ENCODE results near the gene MAP2K3.

Gene MAP2K3

DNA sequence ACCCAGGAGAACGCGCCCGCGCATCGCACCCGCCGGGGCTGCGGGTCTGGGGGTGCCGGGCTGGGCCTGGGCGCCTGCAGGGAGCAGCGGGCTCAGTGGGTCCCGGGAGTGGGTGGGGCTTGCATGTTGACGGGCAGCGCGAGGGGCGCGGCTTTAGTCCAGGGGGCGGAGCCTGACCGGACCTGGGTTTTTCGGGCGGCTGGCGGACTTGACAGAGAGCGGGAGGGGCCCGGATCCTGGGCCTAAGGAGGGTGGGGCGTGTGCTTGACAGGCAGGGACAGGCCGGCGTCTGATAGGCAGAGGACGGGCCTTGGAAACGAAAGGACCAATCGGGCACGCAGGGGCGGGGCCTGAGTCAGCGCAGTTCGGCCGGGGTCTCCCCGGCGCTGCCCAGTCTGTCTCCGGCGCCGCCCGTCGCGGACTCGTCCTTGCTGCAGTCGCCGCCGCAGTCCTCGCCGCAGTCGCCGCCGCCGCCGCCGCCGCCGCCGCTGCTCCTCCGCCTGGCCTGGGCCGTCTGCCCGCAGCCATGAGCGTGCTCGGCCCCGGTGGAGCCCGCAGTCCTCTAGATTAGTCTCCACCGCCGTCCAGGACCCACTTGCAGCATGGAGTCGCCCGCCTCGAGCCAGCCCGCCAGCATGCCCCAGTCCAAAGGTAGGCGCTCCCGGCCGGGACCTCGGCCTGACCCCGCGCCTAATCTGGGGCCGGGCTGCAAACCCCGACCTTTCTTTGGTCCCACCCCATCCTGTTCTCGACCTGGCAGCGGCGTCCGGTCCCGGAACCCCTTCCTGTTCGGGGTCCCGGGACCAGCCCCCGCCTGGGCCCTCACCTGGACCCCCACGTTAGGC, at the start of gene MAP2K3:
Gene MAP2K3 (plus strand): TSS at position 393 of the 845 bp plus-strand sequence. CDS start 210 bp downstream, at position 603.
- DNase-seq (ENCODE audit: low spot score): peak; percentile 96

DNA sequence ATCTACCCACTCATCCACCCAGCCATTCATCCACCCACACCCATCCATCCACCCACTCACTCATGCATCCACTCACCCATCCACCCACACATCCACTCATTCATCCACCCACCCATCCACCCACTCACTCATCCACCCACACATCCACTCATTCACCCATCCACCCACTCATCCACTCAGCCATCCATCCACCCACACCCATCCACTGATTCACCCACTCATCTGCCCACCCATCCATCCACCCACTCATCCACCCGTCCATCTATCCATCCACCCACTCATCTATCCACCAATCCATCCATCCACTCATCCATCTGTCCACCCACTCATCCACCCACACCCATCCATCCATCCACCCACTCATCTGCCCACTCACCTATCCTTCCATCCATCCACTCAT, 48.6 kb upstream of the MAP2K3 start:
- no peak for DNase-seq (ENCODE audit: low spot score)

DNA sequence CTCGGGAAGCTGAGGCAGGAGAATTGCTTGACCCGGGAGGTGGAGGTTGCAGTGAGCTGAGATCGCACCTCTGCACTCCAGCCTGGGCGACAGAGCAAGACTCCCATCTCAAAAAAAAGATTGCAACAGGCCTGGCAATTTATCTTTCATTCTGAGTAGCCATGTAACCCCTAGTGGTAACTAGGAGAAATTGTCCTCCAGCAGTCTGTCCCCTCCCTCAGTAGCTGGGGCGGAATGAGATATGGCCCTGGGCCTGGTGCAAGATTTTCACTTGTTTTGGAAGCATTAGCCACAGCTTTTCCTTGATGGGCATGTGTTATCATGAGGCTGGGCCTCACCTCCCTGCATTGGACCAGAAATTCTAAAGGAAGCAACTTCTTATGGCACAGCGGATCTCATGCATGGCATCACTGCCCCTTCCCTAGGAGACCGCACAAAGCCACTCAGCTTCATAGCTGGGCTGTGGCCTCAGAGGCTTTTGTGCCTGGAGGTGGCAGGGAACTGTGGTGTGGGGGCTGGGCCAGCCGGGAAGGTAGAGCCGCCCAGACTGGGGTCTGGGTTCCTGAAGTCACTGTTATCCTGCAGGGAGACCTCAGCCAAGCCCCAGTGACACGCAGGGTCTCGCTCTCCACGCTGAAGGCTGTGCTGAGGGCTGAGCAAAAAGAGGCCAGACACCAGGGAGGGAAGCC, 44.7 kb upstream of the MAP2K3 start:
- peak; percentile 41 for DNase-seq (ENCODE audit: low spot score)

DNA sequence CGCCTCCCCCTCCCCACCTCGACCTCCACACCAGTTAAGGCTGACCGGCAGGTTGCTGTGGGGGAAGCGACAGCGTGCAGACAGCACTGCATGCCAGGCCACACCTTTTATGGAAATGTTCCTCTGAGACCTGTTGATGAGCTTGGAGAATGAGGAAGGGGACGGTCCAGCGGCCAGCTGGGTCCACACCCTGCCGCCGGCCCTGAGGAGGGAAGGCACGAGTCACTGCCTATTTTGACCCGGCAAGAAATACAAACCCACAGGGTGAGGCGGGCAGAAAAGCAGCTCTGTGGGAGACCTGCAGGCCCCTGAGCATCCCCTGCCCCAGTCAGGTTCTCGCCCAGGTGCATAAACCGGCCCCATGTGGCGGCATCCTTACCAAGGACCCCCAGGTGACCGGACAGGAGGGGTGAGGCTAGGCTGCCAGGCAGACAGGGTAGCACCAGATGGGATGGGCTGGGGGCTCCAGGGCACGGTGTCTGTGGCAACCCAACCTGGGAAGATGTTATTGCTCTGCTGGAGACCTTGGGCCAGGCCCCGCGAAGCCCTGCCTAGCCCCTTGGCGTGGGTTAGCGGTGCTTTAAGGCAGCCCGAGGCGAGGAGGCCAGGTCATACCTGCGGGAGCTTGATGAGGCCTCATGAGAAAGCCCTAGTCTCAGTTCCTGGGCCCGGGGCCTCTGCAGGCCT, 44.0 kb upstream of the MAP2K3 start:
- DNase-seq (ENCODE audit: low spot score): no peak

DNA sequence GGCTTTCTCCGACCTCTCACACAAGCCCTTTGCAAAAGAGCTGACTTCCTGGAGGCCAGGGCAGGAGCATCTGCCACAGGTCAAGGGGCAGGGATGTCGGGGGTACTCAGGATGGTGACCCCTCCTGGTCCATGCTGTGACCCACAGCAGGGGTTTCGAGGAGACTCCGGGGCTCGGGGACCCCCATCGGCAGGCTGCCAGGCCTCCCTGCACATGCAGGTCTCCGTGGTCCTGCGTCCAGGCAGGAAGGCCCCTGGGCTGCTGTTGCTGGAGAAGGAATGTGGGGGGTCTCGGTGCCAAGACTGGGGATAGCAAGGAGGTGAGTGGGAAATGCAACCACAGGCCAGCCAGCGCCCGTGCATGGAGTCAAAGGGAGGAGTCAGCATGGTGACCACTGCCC, 42.9 kb upstream of the MAP2K3 start:
- no peak for DNase-seq (ENCODE audit: low spot score)

DNA sequence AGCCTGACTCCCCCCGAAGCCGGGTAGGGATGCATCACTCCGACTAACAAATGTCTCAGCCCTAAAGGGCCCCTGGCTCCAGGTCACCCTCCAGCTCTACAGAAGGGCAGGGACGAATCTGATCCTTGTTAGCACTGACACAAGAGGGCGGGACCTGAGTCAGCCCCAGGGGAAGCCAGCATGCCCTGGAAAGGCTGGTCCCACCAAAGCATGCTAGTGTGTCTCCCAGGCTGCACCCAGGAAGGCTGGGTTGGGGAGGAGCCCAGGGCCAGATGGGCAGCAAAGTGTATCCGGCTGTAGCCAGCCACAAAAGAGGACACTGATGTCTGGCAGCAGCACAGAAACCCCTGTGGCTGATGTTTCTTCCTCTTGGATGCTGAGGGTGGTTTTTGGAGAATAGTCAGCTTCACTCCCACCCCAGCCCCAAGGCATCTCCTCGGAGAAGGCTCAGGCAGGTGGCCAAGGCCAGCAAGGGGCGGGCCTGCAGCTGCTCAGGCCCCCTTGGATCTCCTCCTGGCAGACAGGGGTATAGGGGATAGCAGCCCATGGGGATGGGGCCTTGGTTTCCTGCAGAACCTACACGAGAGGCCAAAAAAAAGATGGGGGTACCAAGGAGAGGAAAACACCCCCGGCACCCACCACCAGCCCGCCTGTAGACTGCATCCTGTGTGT, 42.3 kb upstream of the MAP2K3 start:
- no peak for DNase-seq (ENCODE audit: low spot score)

DNA sequence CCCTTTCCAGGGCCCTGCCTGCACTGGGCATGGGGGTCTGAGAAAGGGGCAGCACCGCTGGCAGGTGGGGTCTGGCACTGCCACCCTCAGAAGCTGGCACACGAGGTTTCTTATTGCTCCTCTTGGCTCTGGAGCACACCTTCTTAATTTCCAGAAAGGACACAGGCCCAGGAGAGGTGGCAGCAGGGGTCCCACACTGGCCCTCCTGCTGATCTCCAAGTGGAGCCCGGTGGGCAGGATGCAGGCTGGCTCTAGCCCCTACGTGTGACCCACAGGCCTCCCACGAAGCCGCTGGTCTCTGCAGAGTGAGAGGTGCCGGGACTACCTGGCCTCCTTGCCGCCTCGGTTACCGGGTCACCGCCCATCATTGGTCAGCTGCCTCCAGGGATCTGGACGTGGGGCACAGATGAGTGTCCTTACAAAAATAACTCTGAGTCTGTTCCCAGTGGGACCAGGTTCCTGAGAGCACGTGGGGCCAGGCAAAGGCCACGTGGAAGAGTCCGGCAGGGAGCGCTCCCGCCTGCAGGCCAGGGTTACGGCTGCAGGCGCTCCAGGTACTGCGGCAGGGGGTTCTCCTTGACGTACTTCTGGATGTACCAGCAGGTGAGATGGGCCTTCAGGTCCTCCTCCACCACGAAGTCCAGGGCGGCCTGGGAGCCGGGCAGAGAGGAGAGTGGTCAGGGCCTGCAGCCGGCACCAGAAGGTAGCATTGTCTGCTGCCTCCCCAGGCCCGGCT, 41.6 kb upstream of the MAP2K3 start:
- DNase-seq (ENCODE audit: low spot score): no peak

DNA sequence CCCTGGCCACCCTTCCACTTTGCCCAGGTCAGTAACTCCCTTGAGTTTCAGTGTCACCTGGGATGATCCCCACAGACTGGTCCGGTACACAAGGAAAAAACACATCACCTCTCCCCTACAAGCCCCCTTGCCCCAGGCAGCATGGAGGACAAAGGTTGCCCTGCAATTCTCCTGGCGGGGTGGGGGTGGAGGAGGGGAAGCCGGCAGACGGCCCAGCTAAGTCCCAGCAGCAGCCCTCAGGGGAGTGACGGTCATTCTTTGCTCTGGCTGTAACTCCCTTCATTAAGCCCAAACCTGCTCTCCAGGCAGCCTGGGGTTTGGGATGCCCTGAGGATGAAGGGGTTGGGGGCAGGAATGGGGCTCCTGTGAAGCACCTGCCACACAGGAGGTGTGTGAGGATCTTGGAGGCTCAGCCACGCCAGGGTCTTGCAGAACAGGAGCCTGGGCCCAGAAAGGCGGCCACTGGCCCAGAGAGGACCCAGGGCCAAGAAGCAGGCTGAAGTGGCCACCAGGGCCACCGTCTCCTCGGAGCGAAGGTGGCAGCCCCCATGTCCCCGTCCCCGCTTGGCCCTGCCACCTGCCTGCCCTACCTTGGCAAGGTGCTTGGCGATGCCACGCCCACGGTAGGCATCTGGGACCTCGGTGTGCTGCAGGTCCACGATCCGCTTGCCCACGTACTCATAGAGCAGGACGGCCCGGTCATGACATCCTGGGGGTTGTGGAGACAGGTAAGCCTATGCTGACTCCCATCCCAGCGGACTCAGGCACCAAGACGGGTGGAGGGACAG, 40.8 kb upstream of the MAP2K3 start:
- no peak for DNase-seq (ENCODE audit: low spot score)

DNA sequence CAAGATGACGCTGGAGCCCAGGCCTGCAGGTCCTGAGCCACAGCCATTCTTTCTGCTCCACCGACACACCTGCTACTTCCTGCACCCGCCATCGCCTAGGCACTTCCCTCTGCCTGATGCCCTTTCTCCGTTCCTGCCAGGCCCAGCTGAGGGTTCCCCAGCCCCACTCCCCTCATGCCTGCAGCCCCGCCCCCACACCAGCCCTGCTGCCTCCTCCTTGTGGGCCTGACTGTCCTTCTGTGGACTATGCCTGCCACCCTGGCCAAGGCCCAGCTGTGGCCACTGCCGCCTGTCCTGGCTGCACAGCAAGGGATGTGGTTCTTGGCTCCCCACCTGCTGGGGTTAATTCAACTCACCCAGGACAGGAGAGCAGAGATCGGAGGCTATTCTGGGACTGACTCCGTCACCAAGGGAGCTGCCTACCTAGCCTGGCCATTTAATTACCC, 38.8 kb upstream of the MAP2K3 start:
- no peak for DNase-seq (ENCODE audit: low spot score)

DNA sequence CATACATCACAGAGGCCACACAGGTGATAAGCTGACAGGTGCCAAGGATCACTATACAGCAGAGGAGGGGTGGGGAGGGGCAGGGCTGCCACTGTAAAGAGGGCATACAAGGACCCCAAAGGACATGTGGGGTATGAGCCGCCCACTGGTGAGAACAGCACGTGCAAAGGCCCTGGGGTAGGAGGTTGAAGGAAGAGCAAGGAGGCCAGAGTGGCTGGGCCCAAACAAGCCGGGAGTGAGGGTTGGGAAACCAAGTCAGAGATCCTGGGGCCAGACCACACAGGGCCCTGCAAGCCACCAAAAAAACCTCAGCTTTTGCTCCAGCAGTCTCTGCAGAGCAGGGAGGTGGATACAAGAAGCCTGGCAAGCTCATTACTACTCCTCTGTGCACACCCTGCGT, 37.8 kb upstream of the MAP2K3 start:
- DNase-seq (ENCODE audit: low spot score): no peak

DNA sequence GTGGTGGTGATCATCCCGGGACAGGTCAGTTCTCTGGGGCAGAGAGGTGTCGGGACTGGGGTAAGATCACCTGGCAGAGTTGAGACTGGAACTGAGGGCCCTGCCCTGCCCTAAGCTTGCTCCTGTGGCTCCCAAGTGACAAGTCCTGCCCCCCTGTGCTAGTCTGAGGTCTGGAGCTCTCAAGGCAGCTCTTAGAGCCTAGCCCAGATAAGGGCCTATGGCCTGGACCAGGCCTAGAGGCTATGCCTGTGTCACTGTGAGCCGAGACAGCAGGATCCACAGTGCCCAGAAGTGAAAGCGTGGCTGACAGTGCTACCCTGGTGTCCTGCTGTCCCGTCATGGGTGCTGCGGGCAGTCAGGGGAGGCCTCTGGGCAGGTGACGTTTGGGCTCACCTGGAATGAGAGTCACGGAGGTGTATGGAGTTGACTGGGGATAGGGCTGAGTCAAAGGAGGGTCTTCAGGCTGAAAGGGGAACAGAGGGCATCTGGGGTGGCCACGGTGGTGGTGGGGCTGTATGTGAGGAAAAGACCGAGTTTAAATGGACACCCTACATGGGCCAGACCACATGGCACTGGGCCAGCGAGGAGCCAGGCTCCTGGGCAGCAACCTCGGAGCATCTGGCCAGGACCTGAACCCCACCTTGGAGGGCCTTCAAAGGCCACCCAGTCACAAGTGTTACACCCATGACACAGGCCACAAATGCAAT, 36.8 kb upstream of the MAP2K3 start:
- no peak for DNase-seq (ENCODE audit: low spot score)

DNA sequence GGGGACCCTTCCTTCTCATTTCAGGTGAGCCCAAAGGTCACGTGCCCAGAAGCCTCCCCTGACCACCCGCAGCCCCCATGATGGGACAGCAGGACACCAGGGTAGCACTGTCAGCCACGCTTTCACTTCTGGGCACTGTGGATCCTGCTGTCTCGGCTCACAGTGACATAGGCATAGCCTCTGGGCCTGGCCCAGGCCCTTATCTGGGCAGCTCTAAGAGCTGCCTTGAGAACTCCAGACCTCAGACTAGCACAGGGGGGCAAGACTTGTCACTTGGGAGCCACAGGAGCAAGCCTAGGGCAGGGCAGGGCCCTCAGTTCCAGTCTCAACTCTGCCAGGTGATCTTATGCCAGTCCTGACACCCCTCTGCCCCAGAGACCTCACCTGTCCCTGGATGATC, 36.0 kb upstream of the MAP2K3 start:
- DNase-seq (ENCODE audit: low spot score): no peak

DNA sequence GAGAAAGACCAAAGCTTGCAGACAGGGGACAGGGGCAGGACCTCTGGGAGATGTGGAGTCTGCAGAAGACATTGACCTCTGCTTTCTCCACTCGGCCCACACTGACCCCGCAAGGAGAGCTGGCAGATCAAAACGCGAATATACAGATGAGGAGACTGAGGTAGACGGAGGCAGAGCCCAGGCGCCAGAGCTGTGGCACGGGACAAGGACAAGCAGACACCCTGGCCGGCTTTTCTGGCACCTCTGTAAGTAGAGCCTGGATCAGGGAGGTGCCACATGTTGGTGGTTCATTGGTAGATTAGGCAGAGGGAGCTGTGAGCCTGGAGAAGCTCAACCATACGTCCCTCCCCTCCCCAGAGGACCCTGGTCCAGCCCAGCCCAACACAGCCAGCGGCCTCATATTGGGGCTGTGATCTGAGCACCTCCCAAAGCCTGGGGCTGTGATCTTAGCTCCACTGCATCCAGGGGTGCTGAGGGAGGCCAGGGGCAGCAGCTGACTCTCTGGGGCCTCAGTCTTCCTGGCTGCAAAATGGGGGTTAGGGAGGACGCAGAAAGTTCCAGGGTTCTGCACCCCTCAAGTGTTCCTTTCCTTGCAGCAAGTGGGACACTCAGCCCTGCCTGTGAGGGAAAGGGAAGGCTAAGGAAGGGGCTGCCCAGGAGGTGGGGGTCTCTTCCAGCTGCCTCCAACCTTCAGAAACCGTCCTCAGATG, 35.3 kb upstream of the MAP2K3 start:
- no peak for DNase-seq (ENCODE audit: low spot score)

DNA sequence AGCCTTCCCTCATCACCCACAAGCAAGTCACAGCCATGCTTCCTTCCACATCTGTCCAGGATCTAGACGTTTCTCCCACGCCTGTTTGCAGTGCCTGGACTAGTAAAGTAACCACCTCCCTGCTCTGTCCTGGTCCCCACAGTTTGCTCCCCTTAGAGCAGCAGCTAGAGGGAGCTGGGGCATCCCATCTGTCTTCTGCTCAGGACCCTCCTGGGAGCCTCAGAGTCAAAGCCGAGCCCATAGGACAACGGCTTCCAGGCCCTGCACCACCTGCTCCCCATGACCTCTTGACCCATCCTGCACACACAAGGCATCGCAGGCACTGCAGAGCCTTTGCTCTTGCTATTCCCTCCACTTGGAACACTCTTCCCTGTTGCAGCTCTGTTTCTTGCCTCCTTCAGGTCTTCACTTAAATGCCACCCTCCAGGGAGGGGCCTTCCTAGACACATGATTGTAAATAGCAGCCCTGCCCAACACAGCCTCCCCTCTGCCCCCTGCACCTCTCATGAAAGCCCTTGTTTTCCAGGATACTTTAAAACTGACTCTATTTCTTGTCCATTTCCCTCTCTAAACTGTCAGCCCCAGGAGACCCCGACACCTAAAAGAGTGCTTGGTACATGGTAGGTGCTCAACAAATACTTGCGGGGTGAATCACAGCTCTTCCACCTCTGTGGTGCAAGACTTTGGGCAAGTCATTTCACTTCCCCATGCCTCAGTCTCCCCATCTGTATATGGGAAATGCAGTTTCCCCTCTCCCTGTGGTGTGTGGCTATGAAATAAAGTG, 34.4 kb upstream of the MAP2K3 start:
- no peak for DNase-seq (ENCODE audit: low spot score)

DNA sequence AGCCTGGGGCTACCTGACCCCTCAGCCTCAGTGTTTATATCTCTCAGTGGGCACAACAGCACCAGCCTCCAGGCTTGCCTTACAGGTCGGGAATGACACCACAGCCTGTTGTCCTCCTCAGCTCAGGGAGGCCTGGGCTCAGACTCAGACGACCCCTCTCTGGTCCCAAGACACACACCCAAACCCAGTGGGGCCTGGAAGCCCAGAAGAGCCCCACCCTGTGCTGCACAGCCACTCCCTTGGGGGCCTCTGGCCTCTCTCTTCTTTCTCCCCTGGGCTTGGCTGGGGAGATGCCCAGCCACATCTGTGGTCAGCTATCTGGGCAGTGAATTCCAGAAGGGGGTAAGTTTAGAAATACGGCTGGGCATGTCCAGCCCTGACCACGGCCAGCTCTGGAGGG, 33.7 kb upstream of the MAP2K3 start:
- no peak for DNase-seq (ENCODE audit: low spot score)

DNA sequence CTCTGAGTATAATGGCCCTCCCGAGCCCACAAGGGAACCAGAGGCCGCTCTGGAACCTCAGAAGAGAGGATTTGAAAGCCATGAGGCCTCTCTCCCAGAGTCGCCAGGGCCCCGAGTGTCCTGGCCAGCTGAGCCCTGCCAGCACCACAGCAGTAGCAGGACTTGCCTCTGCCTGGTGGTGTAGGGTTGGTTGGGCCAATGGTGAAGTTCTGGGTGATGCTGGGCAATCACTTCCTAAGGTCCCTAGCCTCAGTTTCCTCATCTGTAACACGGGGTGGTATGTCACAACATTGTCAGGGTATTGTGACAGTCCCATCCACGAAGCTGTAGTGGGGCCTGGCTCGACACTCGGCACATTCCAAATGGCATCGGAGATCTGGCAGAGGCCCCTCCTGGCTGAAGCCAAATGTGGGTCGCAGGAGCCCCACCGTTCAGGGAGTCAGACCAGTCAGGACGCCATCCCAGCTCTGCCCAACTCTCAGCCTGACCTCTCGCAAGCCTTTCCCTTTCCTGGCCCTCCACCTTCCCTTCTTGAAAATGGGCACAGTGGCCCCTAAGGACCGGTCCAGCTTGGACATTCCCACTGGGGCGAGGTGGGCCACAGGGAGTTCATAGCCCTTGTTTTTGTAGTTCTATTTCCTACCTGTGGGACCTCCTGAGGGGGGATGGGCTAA, 33.0 kb upstream of the MAP2K3 start:
- DNase-seq (ENCODE audit: low spot score): no peak

DNA sequence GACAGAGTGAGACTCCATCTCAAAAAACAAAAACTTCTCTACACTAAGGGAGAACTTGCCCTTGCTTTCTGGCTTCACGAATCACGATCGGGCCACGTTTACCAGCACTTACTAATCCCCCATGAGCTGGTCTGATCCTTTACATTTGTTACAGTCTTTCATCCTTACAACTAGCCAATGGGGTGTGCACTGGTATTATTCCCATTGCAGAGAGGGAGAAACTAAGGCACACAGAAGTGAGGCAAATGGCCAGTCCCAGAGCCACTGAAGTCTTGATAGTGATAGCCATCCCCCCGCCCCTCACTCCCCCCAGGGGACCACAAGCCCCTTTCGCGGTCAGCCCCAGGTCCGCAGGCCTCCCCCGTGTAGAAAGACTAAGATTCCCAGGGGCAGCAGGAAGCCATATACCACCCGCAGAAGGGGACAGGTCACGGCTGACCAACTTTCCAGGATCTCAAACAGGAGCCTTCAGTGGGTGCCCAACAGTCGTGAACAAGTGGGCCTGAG, 32.2 kb upstream of the MAP2K3 start:
- DNase-seq (ENCODE audit: low spot score): no peak
